Measurements from ENCODE around the gene HOXC6. TPM values are rescaled to one million over a fixed set of nuclear protein-coding genes. Genes with fewer than 3 reads are reported as not detected.

The HOXC6 gene
- polyA plus RNA-seq, 3 donors, result not detected

DNA sequence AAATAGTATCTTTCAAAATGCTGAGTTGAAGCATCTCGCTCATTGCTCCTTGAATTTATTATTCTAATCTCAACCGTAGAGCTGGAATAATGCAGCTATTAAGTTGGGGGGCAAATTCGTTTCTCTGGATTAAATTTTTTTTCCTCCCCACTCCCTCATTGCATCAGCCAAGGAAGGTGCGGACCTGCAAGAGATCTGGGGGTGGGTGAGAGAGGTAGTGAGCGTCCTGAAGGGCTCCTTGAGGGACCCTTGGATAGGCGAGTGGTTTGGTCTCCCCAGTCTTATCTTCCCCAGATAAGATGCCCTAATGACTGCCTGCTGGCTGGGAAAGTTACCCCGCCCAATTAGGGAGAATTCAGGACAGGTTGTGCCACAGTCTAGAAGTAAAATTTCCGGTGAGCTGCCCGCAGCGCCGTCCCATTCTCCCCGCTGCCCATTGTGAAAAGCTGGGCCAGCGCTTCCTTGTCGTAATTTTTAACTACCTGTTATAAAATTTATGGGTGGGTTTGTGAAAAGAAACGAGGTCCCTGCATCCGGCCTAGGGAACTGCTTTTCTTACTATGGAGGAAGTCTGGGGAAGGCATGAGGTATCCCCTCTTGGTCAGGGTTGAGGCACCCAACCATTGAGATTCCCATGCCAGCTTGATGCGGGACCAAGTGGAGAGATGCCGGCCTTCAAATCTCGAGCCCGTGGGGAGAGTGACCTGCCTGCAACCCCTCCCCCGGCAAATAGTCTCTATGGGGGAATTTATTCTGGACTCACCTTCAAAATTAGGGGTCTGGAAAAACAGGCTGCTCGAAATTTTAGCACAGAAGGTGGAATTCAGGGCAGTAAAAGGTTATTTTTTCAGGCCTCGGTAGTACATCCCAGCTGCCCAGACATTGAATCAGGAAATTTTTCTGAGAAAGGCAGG lies 13.0 kb upstream of the HOXC6 start:
- Mint-ChIP-seq H3K36me3 (peaks cover 0 to 8% of the 10 kb centered on the region in 2 donors), H3K9me3 (peaks cover 0 to 49% (median 16%) of the 10 kb centered on the region in 7 donors), H3K27ac (no peak overlapping the region), H3K27me3 (ENCODE audit: low read depth in 3 of 3) (peaks cover 96 to 100% (median 99%) of the 10 kb centered on the region in 3 donors), H3K4me1 (peaks cover 34% of the 10 kb centered on the region), H3K4me3 (peak overlapping the region in 1 of 2 donors; percentile 71)
- Histone ChIP-seq H3K36me3 (replicated peaks in 1 of 2; ENCODE audit: control insufficient read depth in 1 of 2, insufficient read depth in 2 of 2, low read length in 2 of 2) (no peaks in the 10 kb centered on the region), H3K4me3 (replicated peaks in 1 of 3; ENCODE audit: low read depth in 2 of 3, low read length in 3 of 3) (no peak overlapping the region), H3K4me2 (replicated peaks; ENCODE audit: extremely low read depth, low read length, poor library complexity, severe bottlenecking) (no peak overlapping the region), H2AFZ (ENCODE audit: insufficient read depth, low read depth, low read length, poor library complexity, severe bottlenecking) (no peak overlapping the region), H3K4me1 (ENCODE audit: control insufficient read depth in 1 of 2, insufficient read depth in 2 of 2, low read length in 2 of 2) (peaks cover 14 to 16% of the 10 kb centered on the region in 2 donors), H3K27ac (ENCODE audit: low read depth in 1 of 2, low read length in 2 of 2) (no peak overlapping the region), H3K27me3 (ENCODE audit: control insufficient read depth in 2 of 2, insufficient read depth in 2 of 2, low read length in 2 of 2) (peaks cover 96 to 100% of the 10 kb centered on the region in 2 donors), H3K79me2 (ENCODE audit: insufficient read depth, low read length) (no peaks in the 10 kb centered on the region), H4K20me1 (ENCODE audit: insufficient read depth, low read length) (no peaks in the 10 kb centered on the region), H3K9ac (ENCODE audit: insufficient read depth, low read length, poor library complexity, severe bottlenecking) (no peak overlapping the region), H3K9me3 (replicated peaks in 1 of 2; ENCODE audit: control insufficient read depth in 1 of 2, insufficient read depth in 1 of 2, low read length in 2 of 2) (peaks cover 10 to 35% of the 10 kb centered on the region in 2 donors)
- DNase-seq, result no peak
- TF ChIP-seq, protein P1, sequence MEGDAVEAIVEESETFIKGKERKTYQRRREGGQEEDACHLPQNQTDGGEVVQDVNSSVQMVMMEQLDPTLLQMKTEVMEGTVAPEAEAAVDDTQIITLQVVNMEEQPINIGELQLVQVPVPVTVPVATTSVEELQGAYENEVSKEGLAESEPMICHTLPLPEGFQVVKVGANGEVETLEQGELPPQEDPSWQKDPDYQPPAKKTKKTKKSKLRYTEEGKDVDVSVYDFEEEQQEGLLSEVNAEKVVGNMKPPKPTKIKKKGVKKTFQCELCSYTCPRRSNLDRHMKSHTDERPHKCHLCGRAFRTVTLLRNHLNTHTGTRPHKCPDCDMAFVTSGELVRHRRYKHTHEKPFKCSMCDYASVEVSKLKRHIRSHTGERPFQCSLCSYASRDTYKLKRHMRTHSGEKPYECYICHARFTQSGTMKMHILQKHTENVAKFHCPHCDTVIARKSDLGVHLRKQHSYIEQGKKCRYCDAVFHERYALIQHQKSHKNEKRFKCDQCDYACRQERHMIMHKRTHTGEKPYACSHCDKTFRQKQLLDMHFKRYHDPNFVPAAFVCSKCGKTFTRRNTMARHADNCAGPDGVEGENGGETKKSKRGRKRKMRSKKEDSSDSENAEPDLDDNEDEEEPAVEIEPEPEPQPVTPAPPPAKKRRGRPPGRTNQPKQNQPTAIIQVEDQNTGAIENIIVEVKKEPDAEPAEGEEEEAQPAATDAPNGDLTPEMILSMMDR (IDR thresholded peaks at IDR 0.05), result no peak
- 8% methylated on average over 6 of the region's 23 CpGs for WGBS (ENCODE audit: insufficient coverage)
- intact Hi-C loops (cut with micrococcal nuclease), result no loop called here

DNA sequence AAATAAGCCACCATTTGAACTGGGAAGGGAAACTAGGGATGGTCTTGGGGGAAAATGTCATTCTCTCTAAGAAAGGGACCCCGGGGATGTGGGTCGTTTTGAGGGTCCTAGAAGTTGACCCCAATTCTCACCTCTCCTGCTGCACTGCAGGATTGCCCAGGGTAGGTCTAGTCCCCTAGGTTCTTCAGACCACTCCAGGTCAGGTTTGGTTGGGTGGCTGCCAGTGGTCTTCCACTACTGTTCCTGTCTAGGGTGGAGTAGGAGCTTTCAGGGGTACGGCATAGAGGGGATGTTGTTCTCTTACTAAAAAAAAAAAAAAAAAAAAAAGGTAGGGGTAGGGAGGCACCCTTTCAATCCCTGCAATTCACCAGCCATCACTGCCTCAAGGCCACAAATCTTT lies 12.2 kb upstream of the HOXC6 start:
- peak overlapping the region in 1 of 2 donors; percentile 71 for H3K4me3 Mint-ChIP-seq
- H4K20me1 ChIP-seq (ENCODE audit: insufficient read depth, low read length), result no peaks in the 10 kb centered on the region
- H2AFZ ChIP-seq (ENCODE audit: insufficient read depth, low read depth, low read length, poor library complexity, severe bottlenecking), result no peak overlapping the region
- peaks cover 96 to 100% (median 99%) of the 10 kb centered on the region in 3 donors for H3K27me3 Mint-ChIP-seq (ENCODE audit: low read depth in 3 of 3)
- WGBS (ENCODE audit: insufficient coverage), result no CpG with 5 or more reads among the region's 3 CpGs
- intact Hi-C loops (cut with micrococcal nuclease), result no loop called here
- H3K36me3 Mint-ChIP-seq, result peaks cover 0 to 7% of the 10 kb centered on the region in 2 donors
- H3K27ac Mint-ChIP-seq, result no peak overlapping the region
- peaks cover 0 to 49% (median 16%) of the 10 kb centered on the region in 7 donors for H3K9me3 Mint-ChIP-seq
- no peaks in the 10 kb centered on the region for H3K79me2 ChIP-seq (ENCODE audit: insufficient read depth, low read length)
- H3K27me3 ChIP-seq (ENCODE audit: control insufficient read depth in 2 of 2, insufficient read depth in 2 of 2, low read length in 2 of 2), result peaks cover 96 to 100% of the 10 kb centered on the region in 2 donors
- no peaks in the 10 kb centered on the region for H3K36me3 ChIP-seq (replicated peaks in 1 of 2; ENCODE audit: control insufficient read depth in 1 of 2, insufficient read depth in 2 of 2, low read length in 2 of 2)
- no peak for DNase-seq
- no peak overlapping the region for H3K4me2 ChIP-seq (replicated peaks; ENCODE audit: extremely low read depth, low read length, poor library complexity, severe bottlenecking)
- peaks cover 10 to 36% of the 10 kb centered on the region in 2 donors for H3K9me3 ChIP-seq (replicated peaks in 1 of 2; ENCODE audit: control insufficient read depth in 1 of 2, insufficient read depth in 1 of 2, low read length in 2 of 2)
- H3K4me3 ChIP-seq (replicated peaks in 1 of 3; ENCODE audit: low read depth in 2 of 3, low read length in 3 of 3), result no peak overlapping the region
- TF ChIP-seq, protein P1 (IDR thresholded peaks at IDR 0.05), result no peak
- no peak overlapping the region for H3K27ac ChIP-seq (ENCODE audit: low read depth in 1 of 2, low read length in 2 of 2)
- peaks cover 14 to 16% of the 10 kb centered on the region in 2 donors for H3K4me1 ChIP-seq (ENCODE audit: control insufficient read depth in 1 of 2, insufficient read depth in 2 of 2, low read length in 2 of 2)
- H3K9ac ChIP-seq (ENCODE audit: insufficient read depth, low read length, poor library complexity, severe bottlenecking), result no peak overlapping the region
- H3K4me1 Mint-ChIP-seq, result peaks cover 33% of the 10 kb centered on the region

All from CD14-positive monocyte (primary cell).